Fibroblast of lung (primary cell): ENCODE results near the gene SRRM2. TPM values are rescaled to one million over a fixed set of nuclear protein-coding genes. Genes with fewer than 3 reads are reported as not detected.

ENCODE experiments used
- DNase-seq, 2 donors: peaks; one replicate each; pipeline versions ENCODE4 v3.0.0 to v3.0.0-alpha.2; 2010; ENCODE audit warnings: low read depth in 2 of 2
- H2AFZ ChIP-seq: 2 replicates; pipeline ENCODE4 v1.5.1; 2012; ENCODE audit warnings: low read length, control low read depth, inconsistent platforms
- H3K27ac ChIP-seq: 2 replicates; pipeline ENCODE4 v1.5.1; 2011; ENCODE audit warnings: low read length, control low read depth; ENCODE audit not compliant: insufficient read depth
- H3K27me3 ChIP-seq: 2 replicates; pipeline ENCODE4 v1.5.1; 2011; ENCODE audit warnings: mild to moderate bottlenecking, low read length; ENCODE audit not compliant: control insufficient read depth, insufficient read depth
- H3K36me3 ChIP-seq: 2 replicates; pipeline ENCODE4 v1.5.1; 2011; ENCODE audit warnings: low read length; ENCODE audit not compliant: control insufficient read depth, insufficient read depth
- H3K4me1 ChIP-seq: 2 replicates; pipeline ENCODE4 v1.5.1; 2011; ENCODE audit warnings: low read length; ENCODE audit not compliant: control insufficient read depth, insufficient read depth; ENCODE audit errors: extremely low read depth
- H3K4me2 ChIP-seq: 2 replicates; pipeline ENCODE4 v1.5.1; 2011; ENCODE audit warnings: low read length, control low read depth; ENCODE audit not compliant: insufficient read depth; ENCODE audit errors: extremely low read depth
- H3K4me3 ChIP-seq, 4 experiments: fragments of 200-600 bp in 1 of 4; sonication (generic) in 1 of 4; replicated peaks in 1 of 4; 2 replicates each; pipeline ENCODE4 v1.5.1; 2011 to 2016; ENCODE audit warnings: low read length in 4 of 4, low read depth in 3 of 4, mild to moderate bottlenecking in 3 of 4, control low read depth in 2 of 4, inconsistent platforms in 1 of 4, mixed read lengths in 1 of 4; ENCODE audit not compliant: insufficient read depth in 1 of 4; ENCODE audit errors: control extremely low read depth in 1 of 4
- H3K79me2 ChIP-seq: 2 replicates; pipeline ENCODE4 v1.5.1; 2012; ENCODE audit warnings: mild to moderate bottlenecking, low read length, inconsistent platforms; ENCODE audit not compliant: control insufficient read depth, insufficient read depth
- H3K9ac ChIP-seq: 2 replicates; pipeline ENCODE4 v1.5.1; 2011; ENCODE audit warnings: mild to moderate bottlenecking, low read length, control low read depth; ENCODE audit not compliant: insufficient read depth
- H3K9me3 ChIP-seq: 2 replicates; pipeline ENCODE4 v1.5.1; 2012; ENCODE audit warnings: low read depth, low read length; ENCODE audit not compliant: control insufficient read depth, insufficient read depth
- H4K20me1 ChIP-seq: 2 replicates; pipeline ENCODE4 v1.5.1; 2011; ENCODE audit warnings: low read length; ENCODE audit not compliant: control insufficient read depth, insufficient read depth; ENCODE audit errors: extremely low read depth
- EZH2 ChIP-seq: IDR thresholded peaks from 2 replicates; pipeline ENCODE4 v1.5.1; 2012; ENCODE audit warnings: low read length, control low read depth, mild to moderate bottlenecking; ENCODE audit errors: missing control alignments
- polyA plus RNA-seq, 2 donors: library from polyadenylated mRNA; depleted of rRNA in 1 of 2; stranded (reverse) in 1 of 2; unstranded in 1 of 2; fragments of >200 nt; gene quantifications; 2 replicates each; pipeline ENCODE4 v1.2.1, GENCODE V29; 2011 to 2012; ENCODE audit warnings: missing spikeins in 1 of 2
- total RNA-seq: library from RNA; depleted of rRNA; stranded (reverse); fragments of >200 nt; gene quantifications from 2 replicates; pipeline ENCODE4 v1.2.1, GENCODE V29; 2014
- TF ChIP-seq, protein P1 (sequence below), 2 donors: IDR thresholded peaks in 1 of 2; conservative IDR thresholded peaks in 1 of 2; 1 replicate in 1 of 2; 2 replicates in 1 of 2; pipeline ENCODE4 v1.5.1; 2011 to 2012; ENCODE audit warnings: low read length in 2 of 2, control low read depth in 1 of 2, inconsistent platforms in 1 of 2, low read depth in 1 of 2, mild to moderate bottlenecking in 1 of 2

SRRM2 gene
- total and polyA plus RNA-seq, 2 donors (not counting 1 experiment from before 2014, with no cell fraction given) = 55.2 to 74.3 TPM

DNA sequence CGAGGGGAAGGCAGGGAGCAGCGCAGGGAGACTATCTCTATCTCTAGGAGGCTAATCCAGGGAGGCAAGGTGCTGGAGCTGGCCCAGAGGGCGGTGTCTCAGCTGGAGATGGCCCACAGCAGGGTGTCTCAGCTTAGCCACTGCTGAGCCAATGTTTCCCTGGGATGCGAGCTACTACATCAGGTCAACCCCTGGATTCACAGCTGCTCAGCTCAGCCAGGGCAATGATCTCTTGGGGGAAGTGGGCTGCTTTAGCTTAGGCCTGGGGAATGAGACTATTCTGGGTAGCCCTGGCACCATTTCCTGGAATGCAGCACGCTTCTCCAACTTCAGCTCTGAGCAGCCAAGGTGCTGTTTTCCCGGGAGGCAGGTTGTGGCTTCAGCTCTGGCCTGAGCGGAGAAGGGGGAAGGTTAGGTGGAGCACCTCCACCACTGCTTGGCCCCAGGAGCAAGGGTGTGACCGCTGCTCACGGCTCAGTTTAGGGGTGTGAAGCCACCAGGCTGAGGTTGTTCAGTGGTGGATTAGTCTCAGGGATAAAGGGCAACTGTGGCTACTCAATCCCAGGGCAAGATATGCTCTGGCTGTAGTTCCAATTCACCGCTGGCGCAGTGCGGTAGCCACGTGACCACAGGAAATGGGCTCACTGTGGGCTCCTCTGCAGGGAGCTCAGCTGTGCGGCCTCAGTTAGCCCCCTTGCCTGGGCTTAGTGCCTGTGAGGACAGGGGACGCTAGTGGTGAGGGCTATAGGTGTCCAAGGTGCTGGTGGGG lies 59.4 kb downstream of the SRRM2 start:
- Histone ChIP-seq H3K4me2 (no peak overlapping the region), H3K4me3 (no peak overlapping the region), H3K4me1 (no peaks in the 10 kb centered on the region), H2AFZ (no peak overlapping the region), H3K27me3 (peaks cover 3% of the 10 kb centered on the region), H3K27ac (no peak overlapping the region), H3K9ac (no peak overlapping the region), H3K36me3 (no peaks in the 10 kb centered on the region), H3K9me3 (no peaks in the 10 kb centered on the region), H3K79me2 (no peaks in the 10 kb centered on the region), H4K20me1 (no peaks in the 10 kb centered on the region)
- no peak for TF ChIP-seq EZH2
- TF ChIP-seq, protein P1, sequence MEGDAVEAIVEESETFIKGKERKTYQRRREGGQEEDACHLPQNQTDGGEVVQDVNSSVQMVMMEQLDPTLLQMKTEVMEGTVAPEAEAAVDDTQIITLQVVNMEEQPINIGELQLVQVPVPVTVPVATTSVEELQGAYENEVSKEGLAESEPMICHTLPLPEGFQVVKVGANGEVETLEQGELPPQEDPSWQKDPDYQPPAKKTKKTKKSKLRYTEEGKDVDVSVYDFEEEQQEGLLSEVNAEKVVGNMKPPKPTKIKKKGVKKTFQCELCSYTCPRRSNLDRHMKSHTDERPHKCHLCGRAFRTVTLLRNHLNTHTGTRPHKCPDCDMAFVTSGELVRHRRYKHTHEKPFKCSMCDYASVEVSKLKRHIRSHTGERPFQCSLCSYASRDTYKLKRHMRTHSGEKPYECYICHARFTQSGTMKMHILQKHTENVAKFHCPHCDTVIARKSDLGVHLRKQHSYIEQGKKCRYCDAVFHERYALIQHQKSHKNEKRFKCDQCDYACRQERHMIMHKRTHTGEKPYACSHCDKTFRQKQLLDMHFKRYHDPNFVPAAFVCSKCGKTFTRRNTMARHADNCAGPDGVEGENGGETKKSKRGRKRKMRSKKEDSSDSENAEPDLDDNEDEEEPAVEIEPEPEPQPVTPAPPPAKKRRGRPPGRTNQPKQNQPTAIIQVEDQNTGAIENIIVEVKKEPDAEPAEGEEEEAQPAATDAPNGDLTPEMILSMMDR (conservative IDR thresholded peaks at IDR 0.05 in 1 of 2, IDR thresholded peaks at IDR 0.05 in 1 of 2; ENCODE audit: low read depth in 1 of 2, low read length in 2 of 2) = no peak
- DNase-seq = no peak

DNA sequence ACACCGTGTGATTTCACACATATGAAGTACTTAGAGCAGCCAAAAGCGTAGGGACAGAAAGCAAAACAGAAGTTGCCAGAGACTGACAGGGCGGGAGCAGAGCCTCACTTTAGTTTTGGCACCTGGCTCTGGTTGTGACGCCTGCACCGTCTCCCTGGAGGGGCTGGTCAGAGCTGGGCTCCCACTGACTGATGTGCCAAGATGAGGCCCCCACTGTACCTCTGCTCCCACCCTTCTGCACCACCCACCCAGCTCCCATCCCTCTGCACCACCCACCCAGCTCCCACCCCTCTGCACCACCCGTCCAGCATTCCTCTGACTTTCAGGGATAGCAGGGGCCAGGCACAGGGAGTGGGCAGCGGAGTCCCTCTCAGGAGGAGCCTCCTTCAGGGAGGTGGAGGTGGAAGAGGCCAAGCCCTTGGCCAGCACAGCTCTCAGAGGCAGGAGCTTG lies 61.4 kb downstream of the SRRM2 start:
- H3K27me3 ChIP-seq = peaks cover 5% of the 10 kb centered on the region
- no peaks in the 10 kb centered on the region for H3K36me3 ChIP-seq
- no peak overlapping the region for H2AFZ ChIP-seq
- H3K79me2 ChIP-seq = no peaks in the 10 kb centered on the region
- H4K20me1 ChIP-seq = no peaks in the 10 kb centered on the region
- no peaks in the 10 kb centered on the region for H3K9me3 ChIP-seq
- H3K27ac ChIP-seq = no peak overlapping the region
- no peak overlapping the region for H3K9ac ChIP-seq
- TF ChIP-seq, protein P1 (conservative IDR thresholded peaks at IDR 0.05 in 1 of 2, IDR thresholded peaks at IDR 0.05 in 1 of 2; ENCODE audit: low read depth in 1 of 2, low read length in 2 of 2) = no peak
- TF ChIP-seq EZH2 = no peak
- H3K4me1 ChIP-seq = no peaks in the 10 kb centered on the region
- no peak overlapping the region for H3K4me2 ChIP-seq
- no peak for DNase-seq
- no peak overlapping the region for H3K4me3 ChIP-seq

DNA sequence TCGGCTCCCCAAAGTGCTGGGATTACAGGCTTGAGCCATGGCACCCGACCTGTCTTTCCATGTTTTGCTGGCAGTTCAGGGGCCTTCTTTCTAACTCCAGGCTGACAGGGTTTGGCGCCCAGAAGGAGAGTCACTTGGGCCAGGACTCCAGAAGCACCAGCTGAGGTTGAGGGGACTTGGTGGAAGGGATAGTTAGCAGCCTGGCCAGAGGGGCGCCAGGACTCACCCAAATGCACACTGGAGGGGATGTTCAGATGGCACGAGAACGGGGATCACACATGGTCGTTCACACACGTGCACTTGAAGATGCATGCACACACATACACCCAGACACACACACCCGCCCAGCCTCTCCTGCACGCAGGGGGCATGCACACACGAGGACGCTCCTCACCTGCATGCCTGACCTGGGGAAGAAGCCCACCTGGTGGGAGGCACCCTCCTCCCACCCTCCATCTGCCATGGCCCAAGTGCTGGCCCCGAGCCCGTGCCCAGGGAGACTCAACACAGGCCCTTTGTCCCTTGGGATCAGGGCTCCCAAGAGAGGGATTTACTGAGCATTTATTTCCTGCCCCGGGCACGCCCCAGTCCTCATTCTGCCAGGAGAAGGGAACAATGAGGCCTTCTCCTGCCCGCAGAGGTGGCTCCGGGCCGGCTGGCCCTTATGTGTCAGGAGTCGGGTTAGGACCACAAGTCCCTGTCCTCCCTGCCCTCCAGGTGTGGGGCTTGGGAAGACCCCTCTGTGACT lies 62.3 kb downstream of the SRRM2 start:
- no peaks in the 10 kb centered on the region for H3K79me2 ChIP-seq
- no peaks in the 10 kb centered on the region for H3K36me3 ChIP-seq
- DNase-seq = no peak
- no peaks in the 10 kb centered on the region for H4K20me1 ChIP-seq
- H3K4me1 ChIP-seq = no peaks in the 10 kb centered on the region
- TF ChIP-seq, protein P1 (conservative IDR thresholded peaks at IDR 0.05 in 1 of 2, IDR thresholded peaks at IDR 0.05 in 1 of 2; ENCODE audit: low read depth in 1 of 2, low read length in 2 of 2) = no peak
- no peak for TF ChIP-seq EZH2
- no peak overlapping the region for H3K4me2 ChIP-seq
- no peak overlapping the region for H3K4me3 ChIP-seq
- peaks cover 6% of the 10 kb centered on the region for H3K27me3 ChIP-seq
- no peaks in the 10 kb centered on the region for H3K9me3 ChIP-seq
- no peak overlapping the region for H3K27ac ChIP-seq
- H3K9ac ChIP-seq = no peak overlapping the region
- H2AFZ ChIP-seq = no peak overlapping the region
